Neural progenitor cell (in vitro differentiated cells): Measurements from ENCODE around the gene HEXB.

Experiments
- CTCF ChIP-seq: fragments of 200-600 bp; sonication (generic); IDR thresholded peaks from 2 replicates; pipeline ENCODE4 v1.5.1; 2017; ENCODE audit warnings: antibody characterized with exemption, mild to moderate bottlenecking
- EZH2 ChIP-seq: fragments of 200-600 bp; sonication (generic); IDR thresholded peaks from 2 replicates; pipeline ENCODE4 v1.6.1; 2017; ENCODE audit warnings: antibody characterized with exemption, mild to moderate bottlenecking, moderate library complexity

DNA sequence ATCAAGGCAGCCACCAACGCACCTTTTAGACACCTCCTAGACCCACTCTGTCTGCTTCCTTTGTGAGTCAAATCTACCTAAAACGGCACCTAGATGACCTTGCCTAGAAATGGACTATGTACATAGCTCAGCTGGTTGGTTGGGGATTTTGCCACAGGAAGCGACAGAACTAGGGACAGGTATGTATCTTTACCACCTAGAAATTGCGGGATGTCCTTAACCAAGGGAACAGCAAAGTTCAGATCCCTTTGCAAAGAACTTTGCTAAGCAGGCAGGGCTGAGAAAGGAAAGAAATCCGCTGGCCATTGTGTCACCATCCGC lies 42.5 kb upstream of the HEXB start:
- TF ChIP-seq CTCF (no peak), EZH2 (no peak)
